Measurements from ENCODE around the gene SLC38A11.
A peak's percentile ranks its signal among the peaks of the same experiment; 100 is the strongest.
"Not testable (repeated sequence)": the region's sequence is repeated elsewhere in the genome, so short reads cannot be mapped to it uniquely, and the experiment has no call there.

SLC38A11 gene

DNA sequence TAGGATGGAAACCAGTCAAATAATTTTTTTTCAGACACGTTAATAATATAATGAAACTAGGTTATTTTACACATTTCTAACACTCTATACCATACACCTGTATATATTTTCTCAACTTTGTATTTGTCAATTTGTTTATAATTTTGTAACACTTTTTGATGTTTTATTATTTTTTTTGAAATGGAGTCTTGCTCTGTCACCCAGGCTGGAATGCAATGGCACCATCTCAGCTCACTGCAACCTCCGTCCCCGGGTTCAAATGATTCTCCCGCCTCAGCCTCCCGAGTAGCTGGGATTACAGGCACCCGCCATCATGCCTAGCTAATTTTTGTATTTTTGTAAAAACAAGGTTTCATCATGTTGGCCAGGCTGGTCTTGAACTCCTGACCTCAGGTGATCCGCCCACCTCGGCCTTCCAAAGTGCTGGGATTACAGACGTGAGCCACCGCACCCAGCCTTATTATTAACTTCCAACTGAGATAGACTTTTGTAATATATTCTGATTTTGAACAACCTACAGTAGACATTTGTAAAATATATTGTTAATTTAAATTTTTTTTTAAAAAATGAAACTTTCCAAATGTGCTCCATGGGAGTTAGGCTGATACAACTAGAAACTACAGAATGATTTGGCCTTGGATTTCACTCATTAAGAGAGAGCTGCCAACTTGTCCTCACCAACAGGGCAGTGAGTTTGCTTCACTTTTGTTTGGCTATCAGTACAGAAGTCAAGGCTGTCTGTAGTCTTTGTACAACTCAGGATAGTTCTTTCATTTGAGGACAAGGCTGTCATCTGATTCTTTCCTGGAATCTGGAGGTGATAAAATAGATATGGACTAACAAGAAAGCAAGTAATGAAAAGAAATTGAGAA, 79.8 kb downstream of the SLC38A11 start:
- FAIRE-seq, result no peak

DNA sequence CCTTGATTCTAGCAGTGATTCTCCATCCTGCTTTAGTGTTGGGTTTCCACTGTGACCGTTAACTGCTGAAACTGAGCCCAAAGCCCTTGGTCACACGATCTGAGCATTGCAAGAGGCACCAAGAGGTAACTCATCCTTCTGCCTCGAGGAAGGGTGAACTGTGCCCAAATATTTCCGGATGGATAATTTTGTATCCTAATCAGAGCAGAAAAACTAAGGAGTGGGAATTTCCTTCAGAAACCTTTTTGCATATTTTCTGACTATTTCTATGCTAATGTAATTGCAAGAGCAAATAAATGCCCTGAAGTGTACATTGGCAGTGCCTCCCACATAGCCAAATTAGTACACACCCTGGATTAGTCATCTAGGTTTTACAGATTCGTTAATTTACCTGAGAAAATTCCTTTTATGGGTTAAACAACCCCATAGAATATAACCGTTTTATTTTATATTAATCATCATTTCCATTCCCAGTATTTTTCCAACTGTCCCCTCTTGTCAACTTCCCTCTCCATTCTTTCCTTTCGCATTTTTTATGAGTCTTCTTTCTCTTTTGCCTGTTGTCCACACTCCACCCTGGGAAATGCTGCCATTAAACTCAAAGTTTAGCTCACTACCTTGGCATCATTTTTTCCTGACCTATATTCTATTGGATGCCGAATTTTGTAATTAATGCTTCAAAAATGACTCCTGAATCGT, 82.0 kb downstream of the SLC38A11 start:
- no peak for DNase-seq (ENCODE audit: insufficient read length, low spot score)
- no peak for FAIRE-seq
- TF ChIP-seq, protein P1, sequence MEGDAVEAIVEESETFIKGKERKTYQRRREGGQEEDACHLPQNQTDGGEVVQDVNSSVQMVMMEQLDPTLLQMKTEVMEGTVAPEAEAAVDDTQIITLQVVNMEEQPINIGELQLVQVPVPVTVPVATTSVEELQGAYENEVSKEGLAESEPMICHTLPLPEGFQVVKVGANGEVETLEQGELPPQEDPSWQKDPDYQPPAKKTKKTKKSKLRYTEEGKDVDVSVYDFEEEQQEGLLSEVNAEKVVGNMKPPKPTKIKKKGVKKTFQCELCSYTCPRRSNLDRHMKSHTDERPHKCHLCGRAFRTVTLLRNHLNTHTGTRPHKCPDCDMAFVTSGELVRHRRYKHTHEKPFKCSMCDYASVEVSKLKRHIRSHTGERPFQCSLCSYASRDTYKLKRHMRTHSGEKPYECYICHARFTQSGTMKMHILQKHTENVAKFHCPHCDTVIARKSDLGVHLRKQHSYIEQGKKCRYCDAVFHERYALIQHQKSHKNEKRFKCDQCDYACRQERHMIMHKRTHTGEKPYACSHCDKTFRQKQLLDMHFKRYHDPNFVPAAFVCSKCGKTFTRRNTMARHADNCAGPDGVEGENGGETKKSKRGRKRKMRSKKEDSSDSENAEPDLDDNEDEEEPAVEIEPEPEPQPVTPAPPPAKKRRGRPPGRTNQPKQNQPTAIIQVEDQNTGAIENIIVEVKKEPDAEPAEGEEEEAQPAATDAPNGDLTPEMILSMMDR (IDR thresholded peaks at IDR 0.05; ENCODE audit: insufficient read depth, missing control alignments), result no peak

More for the DNA sequence above, 79.8 kb downstream of the SLC38A11 start:
- TF ChIP-seq, protein P1 (IDR thresholded peaks at IDR 0.05; ENCODE audit: insufficient read depth, missing control alignments), result no peak
- no peak for DNase-seq (ENCODE audit: insufficient read length, low spot score)

DNA sequence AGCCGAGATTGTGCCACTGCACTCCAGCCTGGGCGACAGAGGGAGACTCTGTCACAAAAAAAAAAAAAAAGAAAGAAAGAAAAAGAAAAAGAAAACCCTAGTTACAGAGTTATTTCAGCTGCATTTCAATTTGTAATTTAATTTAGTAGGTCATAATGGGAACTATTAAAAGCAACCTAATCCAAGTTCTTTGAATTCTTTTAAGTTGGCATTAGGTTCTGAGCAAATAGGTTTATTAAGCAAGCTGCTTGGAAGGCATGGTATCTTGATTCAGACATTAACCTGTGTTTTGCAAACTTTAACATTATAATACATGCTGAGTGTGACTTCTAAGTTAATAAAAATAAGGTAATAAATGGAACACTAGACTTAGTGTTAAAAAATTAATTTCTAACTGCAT, 83.9 kb downstream of the SLC38A11 start:
- DNase-seq (ENCODE audit: insufficient read length, low spot score), result no peak
- no peak for FAIRE-seq
- TF ChIP-seq, protein P1 (IDR thresholded peaks at IDR 0.05; ENCODE audit: insufficient read depth, missing control alignments), result no peak

DNA sequence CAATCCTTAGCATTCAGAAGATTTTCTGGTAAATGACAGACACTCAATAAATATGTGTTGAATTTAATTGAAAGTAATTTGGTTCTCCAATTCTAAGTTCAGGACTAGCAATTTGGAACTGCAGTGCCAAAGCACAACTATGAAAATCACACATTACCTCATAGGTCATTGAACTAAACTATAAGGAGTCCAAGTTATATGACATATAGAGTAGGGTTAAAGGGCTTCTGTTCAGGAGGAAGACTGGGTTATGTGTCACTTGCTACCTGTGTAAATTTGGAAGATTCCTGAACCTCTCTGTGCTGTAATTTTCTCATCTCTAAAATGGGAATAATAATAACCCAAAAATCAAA, 85.9 kb downstream of the SLC38A11 start:
- DNase-seq (ENCODE audit: insufficient read length, low spot score) (no peak), FAIRE-seq (no peak)
- TF ChIP-seq, protein P1 (IDR thresholded peaks at IDR 0.05; ENCODE audit: insufficient read depth, missing control alignments), result no peak

DNA sequence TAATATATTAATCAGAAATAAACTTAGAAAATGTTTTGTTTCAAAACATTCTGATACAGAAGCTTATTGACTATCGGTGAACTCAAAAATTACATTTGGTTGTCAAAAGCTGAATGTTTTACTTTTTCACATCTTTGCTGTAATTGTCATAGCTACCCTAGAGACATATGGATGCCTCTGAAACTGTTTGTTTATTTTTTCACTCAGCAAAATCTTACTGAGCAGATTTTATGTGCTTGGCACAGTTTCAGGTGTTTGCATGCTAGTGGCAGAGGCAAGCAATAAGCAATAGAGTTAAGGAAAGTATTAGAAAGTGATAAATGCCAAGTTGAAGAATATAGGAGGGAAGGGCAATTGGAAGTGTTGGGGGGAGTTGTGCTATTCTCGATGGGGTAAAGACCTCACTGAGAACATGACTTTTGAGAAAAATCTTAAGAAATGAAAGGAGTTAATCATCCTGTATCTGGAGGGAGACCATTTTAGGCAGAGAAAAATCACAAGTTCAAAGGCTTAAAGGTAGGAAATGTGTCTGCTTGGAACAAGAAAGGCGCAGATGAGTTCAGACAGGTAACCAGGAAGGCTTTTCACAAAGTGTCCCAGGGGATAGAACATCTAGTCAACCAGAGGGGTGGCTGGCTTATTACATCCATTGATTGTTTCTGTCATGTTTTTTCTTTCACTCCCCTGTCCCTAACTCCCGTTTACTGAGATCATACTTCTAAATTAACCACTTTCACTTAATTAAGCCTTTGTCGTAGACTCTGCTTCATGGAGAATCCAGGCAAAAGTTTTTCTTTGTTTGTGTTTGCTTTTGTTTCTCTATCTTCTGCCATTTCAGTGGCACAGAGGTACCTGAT, 86.5 kb downstream of the SLC38A11 start:
- FAIRE-seq (peak; percentile 74), DNase-seq (ENCODE audit: insufficient read length, low spot score) (no peak)
- TF ChIP-seq, protein P1 (IDR thresholded peaks at IDR 0.05; ENCODE audit: insufficient read depth, missing control alignments), result no peak

DNA sequence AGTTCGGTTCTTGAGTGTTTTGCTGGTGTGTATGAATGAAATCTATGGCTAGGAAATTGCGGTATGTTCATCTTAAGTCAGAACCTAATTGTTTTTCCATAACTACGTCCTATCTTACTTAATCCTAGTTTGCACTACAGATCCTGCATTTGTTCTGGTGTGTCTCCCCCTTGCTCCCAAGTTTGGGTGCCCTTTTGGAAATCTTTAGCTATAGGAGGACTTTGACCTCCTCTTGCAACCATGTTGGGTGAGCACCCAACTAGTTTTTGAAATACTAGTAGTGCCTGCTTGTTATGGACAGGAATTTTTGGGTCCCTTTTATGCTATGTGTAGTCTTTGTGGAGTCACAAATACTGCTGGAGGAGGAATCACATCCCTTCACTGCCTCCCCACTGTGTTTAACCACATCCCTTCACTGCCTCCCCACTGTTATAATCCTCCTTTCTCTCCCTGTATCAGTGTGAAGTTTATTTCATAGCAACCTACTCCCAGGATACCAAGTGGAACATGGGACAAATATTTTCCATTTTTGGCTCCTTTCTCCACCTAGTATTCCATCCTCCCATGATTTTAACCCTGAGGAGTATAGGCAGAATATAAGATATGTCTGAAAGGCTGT, 87.4 kb downstream of the SLC38A11 start:
- FAIRE-seq (no peak), DNase-seq (ENCODE audit: insufficient read length, low spot score) (no peak)
- TF ChIP-seq, protein P1 (IDR thresholded peaks at IDR 0.05; ENCODE audit: insufficient read depth, missing control alignments), result no peak

DNA sequence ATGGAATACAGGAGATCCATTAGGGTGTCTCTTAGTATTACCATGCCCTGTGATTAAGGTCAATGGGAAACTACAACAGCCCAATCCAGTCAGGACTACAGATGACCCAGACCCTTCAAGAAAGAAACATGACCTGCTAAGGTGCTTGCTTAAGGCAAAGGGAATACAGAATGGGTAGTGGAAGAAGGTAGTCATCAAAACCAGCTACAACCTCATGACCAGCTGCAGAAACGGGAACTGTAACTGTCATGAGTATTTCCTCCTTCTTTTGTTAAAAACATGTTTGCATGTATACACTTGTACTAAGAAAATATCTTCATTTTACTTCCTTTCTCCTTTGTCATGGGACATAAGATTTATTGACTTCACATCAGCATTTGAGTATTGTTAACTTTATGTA, 88.9 kb downstream of the SLC38A11 start:
- FAIRE-seq; DNase-seq (ENCODE audit: insufficient read length, low spot score): not testable (repeated sequence)

Data from D721Med (cell line).